Endothelial cell of umbilical vein (primary cell): ENCODE data around the gene KCTD19. TPM values are rescaled to one million over a fixed set of nuclear protein-coding genes. Genes with fewer than 3 reads are reported as not detected.

Source experiments
- BruUV-seq: library from RNA; stranded (reverse); fragments of 400-500 nt; replicated peaks from 2 replicates; lab custom pipeline; 2021; lab: Mats Ljungman, UMichigan
- CTCF ChIA-PET: fragments of 300-600, 350-600 bp; sonication (Branson Sonifier 250); formaldehyde crosslinking; loops from one replicate; lab custom pipeline; 2021; ENCODE audit warnings: antibody characterized with exemption, inconsistent platforms; lab: Charles Lee
- POLR2A ChIA-PET: fragments of 300-600, 350-600 bp; sonication (Branson Sonifier 250); formaldehyde crosslinking; loops from one replicate; lab custom pipeline; 2021; ENCODE audit warnings: antibody characterized with exemption, inconsistent platforms; lab: Charles Lee
- DNase-seq: peaks from one replicate; pipeline ENCODE4 v3.0.0-alpha.2; 2011; ENCODE audit warnings: low read depth, low spot score
- FAIRE-seq: peaks from 2 replicates; lab custom pipeline; 2011; peaks lifted over from hg19 to GRCh38; lab: Jason Lieb, UNC
- H2AFZ ChIP-seq: 2 replicates; pipeline ENCODE4 v1.6.0; 2012; ENCODE audit warnings: low read depth, low read length, control low read depth, inconsistent platforms
- H3K27ac ChIP-seq: 2 replicates; pipeline ENCODE4 v1.5.1; 2011; ENCODE audit warnings: low read depth, mild to moderate bottlenecking, control low read depth, low read length, moderate library complexity; ENCODE audit not compliant: insufficient read depth
- H3K27me3 ChIP-seq, 2 experiments: 2 replicates each; pipeline versions ENCODE4 v1.6.0 to v1.6.1; 2011; ENCODE audit warnings: low read length in 2 of 2, mixed read lengths in 1 of 2; ENCODE audit not compliant: control insufficient read depth in 2 of 2, insufficient read depth in 2 of 2
- H3K36me3 ChIP-seq, 2 experiments: 2 replicates in 1 of 2; 3 replicates in 1 of 2; pipeline ENCODE4 v1.5.1; 2011; ENCODE audit warnings: low read length in 2 of 2, mild to moderate bottlenecking in 1 of 2, moderate library complexity in 1 of 2; ENCODE audit not compliant: control insufficient read depth in 2 of 2, insufficient read depth in 2 of 2; ENCODE audit errors: extremely low read depth in 1 of 2
- H3K4me1 ChIP-seq: 3 replicates; pipeline ENCODE4 v1.5.1; 2011; ENCODE audit warnings: mild to moderate bottlenecking, low read length; ENCODE audit not compliant: control insufficient read depth, insufficient read depth; ENCODE audit errors: extremely low read depth
- H3K4me2 ChIP-seq: 2 replicates; pipeline ENCODE4 v1.6.1; 2011; ENCODE audit warnings: low read length, control low read depth, mixed read lengths; ENCODE audit not compliant: insufficient read depth
- H3K4me3 ChIP-seq, 3 experiments: fragments of 200-600 bp in 1 of 3; sonication (generic), shearing (Covaris generic) in 1 of 3; replicated peaks in 1 of 3; 2 replicates each; pipeline ENCODE4 v1.5.1; 2011 to 2016; ENCODE audit warnings: control low read depth in 3 of 3, low read length in 3 of 3, mild to moderate bottlenecking in 2 of 3, inconsistent platforms in 1 of 3, low read depth in 1 of 3, moderate library complexity in 1 of 3; ENCODE audit not compliant: insufficient read depth in 1 of 3
- H3K79me2 ChIP-seq: 2 replicates; pipeline ENCODE4 v1.6.0; 2012; ENCODE audit warnings: low read length, inconsistent platforms; ENCODE audit not compliant: control insufficient read depth, insufficient read depth
- H3K9ac ChIP-seq: replicated peaks from 2 replicates; pipeline ENCODE3; 2011; ENCODE audit warnings: low read length, control low read depth; ENCODE audit not compliant: insufficient read depth; ENCODE audit errors: extremely low read depth
- H3K9me1 ChIP-seq: replicated peaks from 3 replicates; pipeline ENCODE4 v1.6.0; 2011; ENCODE audit warnings: mild to moderate bottlenecking, low read length; ENCODE audit not compliant: control insufficient read depth, insufficient read depth; ENCODE audit errors: extremely low read depth
- H3K9me3 ChIP-seq: replicated peaks from 2 replicates; pipeline ENCODE4 v1.5.1; 2012; ENCODE audit warnings: low read length, inconsistent platforms; ENCODE audit not compliant: control insufficient read depth, insufficient read depth
- H4K20me1 ChIP-seq: replicated peaks from 2 replicates; pipeline ENCODE3; 2011; ENCODE audit warnings: mild to moderate bottlenecking, low read length; ENCODE audit not compliant: control insufficient read depth, insufficient read depth; ENCODE audit errors: extremely low read depth
- CTCF ChIP-seq, 2 donors: IDR thresholded peaks; 1 replicate in 1 of 2; 2 replicates in 1 of 2; pipeline ENCODE4 v1.5.1; 2011; ENCODE audit warnings: low read length in 2 of 2, mild to moderate bottlenecking in 2 of 2, moderate library complexity in 2 of 2, control low read depth in 1 of 2, inconsistent platforms in 1 of 2, low read depth in 1 of 2; ENCODE audit not compliant: insufficient read depth in 1 of 2; ENCODE audit errors: extremely low read depth in 1 of 2
- EZH2 ChIP-seq: IDR thresholded peaks from 2 replicates; pipeline ENCODE4 v1.6.1; 2012; ENCODE audit warnings: borderline replicate concordance, low read depth, mild to moderate bottlenecking, moderate library complexity, low read length, inconsistent platforms; ENCODE audit not compliant: severe bottlenecking
- FOS ChIP-seq: IDR thresholded peaks from 2 replicates; pipeline ENCODE4 v1.6.1; 2011; ENCODE audit warnings: mild to moderate bottlenecking, low read length, moderate library complexity, borderline replicate concordance; ENCODE audit not compliant: insufficient read depth
- GATA2 ChIP-seq: IDR thresholded peaks from 2 replicates; pipeline ENCODE4 v1.7.0; 2011; ENCODE audit warnings: low read depth, mild to moderate bottlenecking, moderate library complexity, mixed read lengths, low read length; ENCODE audit not compliant: insufficient read length, insufficient read depth
- JUN ChIP-seq: IDR thresholded peaks from 2 replicates; pipeline ENCODE4 v1.6.1; 2011; ENCODE audit warnings: borderline replicate concordance, low read depth; ENCODE audit not compliant: insufficient read length, insufficient read depth
- MAX ChIP-seq: IDR thresholded peaks from 2 replicates; pipeline ENCODE4 v1.6.1; 2011; ENCODE audit not compliant: insufficient read depth, insufficient read length
- MYC ChIP-seq: IDR thresholded peaks from one replicate; pipeline ENCODE4 v1.6.1; 2011; ENCODE audit warnings: mild to moderate bottlenecking, low read depth, low read length
- POLR2A ChIP-seq: IDR thresholded peaks from 2 replicates; pipeline ENCODE4 v1.6.1; 2012; ENCODE audit warnings: low read depth, mild to moderate bottlenecking, control low read depth, low read length
- POLR2AphosphoS5 ChIP-seq: IDR thresholded peaks from 2 replicates; pipeline ENCODE4 v1.6.1; 2012; ENCODE audit warnings: low read depth, mild to moderate bottlenecking, control low read depth, low read length, moderate library complexity; ENCODE audit not compliant: insufficient read depth
- dilution Hi-C: fragments of 300-500 bp; cut with MboI; formaldehyde crosslinking; loops from one replicate; pipeline ENCODE4 v1.15.0; 2019; ENCODE audit warnings: low sequenced_read_pairs; ENCODE audit not compliant: extremely low pct_ligation_motif_present
- intact Hi-C: fragments of 100-400 bp; cut with micrococcal nuclease; formaldehyde crosslinking; loops from one replicate; pipeline ENCODE4 v1.10.0; 2022
- polyA plus RNA-seq, 4 experiments: library from polyadenylated mRNA; depleted of rRNA in 3 of 4; stranded (reverse) in 3 of 4; unstranded in 1 of 4; fragments of >200 nt; gene quantifications; 2 replicates each; pipeline versions ENCODE4 v1.2.1 to v1.2.3, GENCODE V29; 2011 to 2012; ENCODE audit warnings: missing spikeins in 1 of 4
- total RNA-seq: library from RNA; stranded (reverse); gene quantifications from 2 replicates; pipeline ENCODE4 v1.2.3, GENCODE V29; 2021

Gene KCTD19
- total and polyA plus RNA-seq, 2 donors (not counting 3 experiments of a cell fraction or from before 2014, with no cell fraction given) = 0.21 to 0.44 TPM

GRCh38 chr16:67275321-67275720, 51.2 kb downstream of the KCTD19 start:
- Histone ChIP-seq H3K27me3 (no peaks in the 10 kb centered on the region), H3K36me3 (peaks cover 0 to 3% of the 10 kb centered on the region in 2 experiments), H3K4me2 (no peak overlapping the region), H3K9me1 (no peaks in the 10 kb centered on the region), H3K9ac (no peak overlapping the region), H3K27ac (no peak overlapping the region), H4K20me1 (no peaks in the 10 kb centered on the region), H3K4me3 (no peak overlapping the region), H3K79me2 (peaks cover 9% of the 10 kb centered on the region), H3K9me3 (no peaks in the 10 kb centered on the region), H3K4me1 (peaks cover 21% of the 10 kb centered on the region), H2AFZ (no peak overlapping the region)
- FAIRE-seq (no peak), DNase-seq (no peak)
- intact Hi-C loops (loop anchor here (5.0 kb wide), 2 partner anchors 72 to 192 kb away; no protein-coding TSS in a partner anchor), dilution Hi-C loops (no loop called here)
- ChIA-PET CTCF (no interaction called here), POLR2A (no interaction called here)
- no peak for TF ChIP-seq FOS
- TF ChIP-seq MAX = no peak
- no peak for TF ChIP-seq MYC
- no peak for TF ChIP-seq POLR2A
- no peak for TF ChIP-seq GATA2
- no peak for TF ChIP-seq JUN
- TF ChIP-seq EZH2 = no peak
- TF ChIP-seq POLR2AphosphoS5 = no peak
- no peak for TF ChIP-seq CTCF (IDR thresholded peaks at IDR 0.05; ENCODE audit: extremely low read depth in 1 of 2, insufficient read depth in 1 of 2, low read depth in 1 of 2, low read length in 2 of 2)
- no TSS peak for BruUV-seq
